ENCODE results near the gene CCDC106.
A peak's percentile ranks its signal among the peaks of the same experiment; 100 is the strongest.

The CCDC106 gene

GRCh38 chr19:55670280-55671053 is 22.5 kb downstream of the CCDC106 start:
- no peak for DNase-seq

GRCh38 chr19:55671054-55671378 is 23.0 kb downstream of the CCDC106 start:
- DNase-seq: no peak

GRCh38 chr19:55672418-55672817 is 24.4 kb downstream of the CCDC106 start:
- DNase-seq: no peak

- DNase-seq: no peak
Measured at GRCh38 chr19:55673465-55673864, 25.5 kb downstream of the CCDC106 start.

DNA sequence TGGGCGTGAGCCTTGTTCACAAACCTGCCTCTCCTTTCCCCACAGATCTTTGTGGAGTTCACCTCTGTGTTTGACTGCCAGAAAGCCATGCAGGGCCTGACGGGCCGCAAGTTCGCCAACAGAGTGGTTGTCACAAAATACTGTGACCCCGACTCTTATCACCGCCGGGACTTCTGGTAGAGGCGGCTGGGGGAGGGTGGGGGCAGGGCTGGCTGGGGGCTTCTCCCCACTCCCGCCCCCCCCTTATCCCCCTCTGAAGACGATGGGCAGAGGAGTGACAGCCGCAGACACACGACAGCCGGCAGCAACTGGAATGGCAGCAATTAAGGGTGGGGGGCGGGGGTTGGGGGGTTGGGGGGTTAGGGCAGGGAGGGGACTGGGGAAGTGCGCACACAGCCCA is 25.9 kb downstream of the CCDC106 start:
- DNase-seq: no peak

- no peak for DNase-seq
Measured at GRCh38 chr19:55674459-55674840, 26.4 kb downstream of the CCDC106 start.

- peak; percentile 93 for DNase-seq
Measured at GRCh38 chr19:55674841-55675660, 27.0 kb downstream of the CCDC106 start, which contains the start of gene EPN1. Gene EPN1 (plus strand): TSS chr19:55675226. CDS start chr19:55678628, 3,402 bp downstream.

DNA sequence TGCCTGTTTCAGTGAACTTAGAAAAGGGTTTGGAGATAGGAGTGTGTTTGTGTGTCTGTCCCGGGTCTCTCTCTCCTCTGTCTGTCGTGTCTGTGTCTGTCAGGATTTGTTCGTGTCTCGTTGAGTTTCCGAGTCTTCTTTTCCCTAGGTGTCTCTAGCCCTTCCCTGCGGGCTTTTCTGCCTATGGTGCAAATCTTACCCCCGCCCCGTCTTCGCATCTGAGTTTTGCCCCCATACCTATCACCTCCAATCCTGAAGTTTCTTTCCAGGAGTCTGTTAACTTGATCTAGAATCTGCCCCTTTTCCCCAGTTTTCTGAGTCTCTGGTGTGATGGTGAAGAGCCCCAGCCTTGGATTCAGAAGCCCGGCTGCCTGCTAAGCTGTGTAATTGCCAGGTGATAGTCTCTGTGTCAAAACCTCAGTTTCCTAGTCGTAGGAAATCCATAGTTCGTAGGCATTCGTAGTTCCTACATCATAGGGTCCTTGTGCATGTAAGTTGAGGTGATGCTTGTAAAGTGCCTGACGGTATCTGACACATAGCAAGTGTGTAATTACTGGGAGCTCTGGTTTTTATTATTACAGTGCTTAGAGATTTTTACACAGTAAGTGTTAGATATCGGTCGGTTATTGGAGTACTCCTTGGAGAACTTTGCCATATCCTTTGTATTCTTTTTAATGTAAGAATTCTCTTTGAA is 27.8 kb downstream of the CCDC106 start:
- DNase-seq: no peak

GRCh38 chr19:55676383-55676782 is 28.4 kb downstream of the CCDC106 start:
- DNase-seq: no peak

GRCh38 chr19:55676889-55677505 is 29.0 kb downstream of the CCDC106 start:
- no peak for DNase-seq

GRCh38 chr19:55677572-55678028 is 29.6 kb downstream of the CCDC106 start:
- no peak for DNase-seq

GRCh38 chr19:55678121-55678671 is 30.2 kb downstream of the CCDC106 start:
- no peak for DNase-seq

DNA sequence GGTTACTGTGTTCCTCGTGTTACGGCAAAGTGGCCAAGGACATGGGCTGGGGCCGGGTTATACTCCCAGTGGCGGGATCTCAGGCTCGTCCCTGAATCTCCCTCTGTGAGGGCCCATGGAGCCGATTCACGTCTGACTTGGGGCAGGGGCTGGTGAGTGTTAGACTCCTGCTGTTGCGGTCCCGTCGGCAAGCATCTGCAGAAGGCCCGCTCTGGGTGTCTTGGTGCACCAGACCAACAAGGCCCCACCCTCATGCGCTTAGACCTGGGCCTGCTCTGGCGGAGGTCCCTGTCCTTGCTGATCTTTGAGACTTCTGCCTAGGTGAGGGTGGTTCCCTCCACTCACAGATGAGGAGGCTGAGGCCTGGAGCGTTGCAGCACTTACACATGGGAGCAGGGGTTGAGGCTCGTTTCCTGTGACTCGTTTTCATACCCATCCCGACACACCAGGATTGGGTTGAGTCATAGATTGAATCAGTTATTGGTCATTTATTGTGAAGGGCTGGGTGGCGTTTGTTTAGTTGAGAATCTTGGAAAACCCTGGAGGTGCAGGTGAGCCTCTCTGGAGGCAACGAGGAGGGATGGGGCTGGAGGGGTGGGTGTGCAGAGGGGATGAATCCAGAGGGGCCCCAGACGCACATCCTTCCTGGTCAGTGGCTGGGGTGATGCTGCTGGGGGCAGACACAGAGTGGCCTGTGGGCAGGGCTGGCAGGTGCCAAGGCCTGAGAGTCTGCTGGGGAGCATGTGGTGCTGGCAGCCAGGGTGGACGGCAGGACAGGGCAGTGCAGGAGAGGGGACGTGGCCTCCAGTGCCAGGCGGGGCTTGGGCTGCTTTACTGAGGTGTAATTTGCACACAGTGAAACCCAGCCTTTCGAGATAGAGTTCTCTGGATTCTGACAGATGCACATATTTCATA is 31.6 kb downstream of the CCDC106 start:
- DNase-seq: no peak

GRCh38 chr19:55680339-55681130 is 32.5 kb downstream of the CCDC106 start:
- DNase-seq: no peak

GRCh38 chr19:55681131-55682092 is 33.4 kb downstream of the CCDC106 start:
- DNase-seq: no peak

GRCh38 chr19:55683449-55684261 is 35.6 kb downstream of the CCDC106 start:
- DNase-seq: no peak

GRCh38 chr19:55684946-55685681 is 37.1 kb downstream of the CCDC106 start:
- no peak for DNase-seq

- DNase-seq: no peak
Measured at GRCh38 chr19:55685776-55686175, 37.8 kb downstream of the CCDC106 start.

Data from NK-92 treated with Interleukin-12 subunit alpha and Interleukin-12 subunit beta, amount 100 ng/mL, for 24 hours (cell line).